Lung (tissue), 12 donors: Measurements from ENCODE around the gene SHMT2. TPM values are rescaled to one million over a fixed set of nuclear protein-coding genes. Genes with fewer than 3 reads are reported as not detected.

Source experiments
- ATAC-seq: fragments of 200-7000 bp; cut with Tn5 transposase; one replicate; pipeline ENCODE4 v1.9.1; 2020; ENCODE audit warnings: moderate number of reproducible peaks; ENCODE audit not compliant: insufficient read depth, low FRiP score
- DNase-seq, 3 donors: peaks; one replicate each; pipeline ENCODE4 v3.0.0-alpha.2; 2013 to 2017
- H3K27ac ChIP-seq, 2 donors: one replicate each; pipeline ENCODE4 v1.5.1; 2013; ENCODE audit warnings: mild to moderate bottlenecking in 2 of 2, moderate library complexity in 2 of 2, control low read depth in 1 of 2, inconsistent platforms in 1 of 2, low read depth in 1 of 2, low read length in 1 of 2
- H3K27me3 ChIP-seq, 3 donors: one replicate each; pipeline ENCODE4 v1.5.1; 2013; ENCODE audit warnings: low read length in 2 of 3; ENCODE audit not compliant: control insufficient read depth in 3 of 3, insufficient read depth in 3 of 3
- H3K36me3 ChIP-seq, 4 donors: one replicate each; pipeline ENCODE4 v1.5.1; 2013; ENCODE audit warnings: low read length in 4 of 4, mild to moderate bottlenecking in 1 of 4, moderate library complexity in 1 of 4; ENCODE audit not compliant: control insufficient read depth in 4 of 4, insufficient read depth in 4 of 4
- H3K4me1 ChIP-seq, 5 donors: one replicate each; pipeline ENCODE4 v1.5.1; 2013; ENCODE audit warnings: low read length in 5 of 5, mild to moderate bottlenecking in 2 of 5, moderate library complexity in 1 of 5; ENCODE audit not compliant: control insufficient read depth in 5 of 5, insufficient read depth in 5 of 5
- H3K4me3 ChIP-seq: one replicate; pipeline ENCODE4 v1.5.1; 2013; ENCODE audit warnings: mild to moderate bottlenecking, control low read depth, moderate library complexity
- H3K9ac ChIP-seq, 2 donors: one replicate each; pipeline ENCODE4 v1.5.1; 2013; ENCODE audit warnings: low read length in 2 of 2, control low read depth in 1 of 2; ENCODE audit not compliant: insufficient read depth in 1 of 2
- H3K9me3 ChIP-seq, 4 donors: one replicate each; pipeline ENCODE4 v1.5.1; 2013; ENCODE audit warnings: low read length in 3 of 4, mild to moderate bottlenecking in 1 of 4, moderate library complexity in 1 of 4; ENCODE audit not compliant: control insufficient read depth in 4 of 4, insufficient read depth in 3 of 4
- CTCF ChIP-seq: IDR thresholded peaks from 2 replicates; pipeline ENCODE4 v1.5.1; 2012; ENCODE audit warnings: mild to moderate bottlenecking; ENCODE audit errors: control extremely low read depth, extremely low read depth
- WGBS, 2 donors: extraction: QIAGEN DNeasy Blood & Tissue Kit; methylation state at CpG; one replicate each; pipeline ENCODE4 v1.1.7; 2013; 5-methylcytosine and 5-hydroxymethylcytosine counted together
- polyA plus RNA-seq, 2 donors: library from polyadenylated mRNA; stranded (reverse); fragments of 200-250 nt; gene quantifications; one replicate each; pipeline ENCODE4 v1.2.1, GENCODE V29; 2013
- total RNA-seq, 2 donors: library from RNA; depleted of rRNA in 1 of 2; stranded (reverse); fragments of >200 nt in 1 of 2; gene quantifications; one replicate each; pipeline ENCODE4 v1.2.1, GENCODE V29; 2014 to 2021
- donor health status: control.
- donor health status: control.
- donor health status: Bipolar disorder and iron deficiency.
- donor health status: healthy.
- donor health status: DM: yes; HTN: yes; CAD: no.

The SHMT2 gene
- total and polyA plus RNA-seq, 4 donors = 46.1 to 113 (median 76.8) TPM

GRCh38 chr12:57222286-57223190 lies 7.0 kb upstream of the SHMT2 start:
- no peak for ATAC-seq
- no peak overlapping the region for H3K4me3 ChIP-seq
- TF ChIP-seq CTCF = no peak
- no peak overlapping the region for H3K27ac ChIP-seq
- peaks cover 0 to 38% (median 8%) of the 10 kb centered on the region in 5 donors for H3K4me1 ChIP-seq
- WGBS, 2 donors = 26 to 30% methylated on average over 13 of the region's 13 CpGs
- peaks cover 9 to 91% (median 72%) of the 10 kb centered on the region in 3 donors for H3K27me3 ChIP-seq
- H3K36me3 ChIP-seq = no peaks in the 10 kb centered on the region
- no peak overlapping the region for H3K9ac ChIP-seq
- peaks cover 0 to 6% (median 0%) of the 10 kb centered on the region in 4 donors for H3K9me3 ChIP-seq
- no peak for DNase-seq

- Histone ChIP-seq H3K27me3 (peaks cover 9 to 87% (median 72%) of the 10 kb centered on the region in 3 donors), H3K36me3 (no peaks in the 10 kb centered on the region), H3K27ac (no peak overlapping the region), H3K4me1 (peaks cover 0 to 28% (median 6%) of the 10 kb centered on the region in 5 donors), H3K9ac (no peak overlapping the region), H3K4me3 (no peak overlapping the region), H3K9me3 (peaks cover 0 to 6% (median 0%) of the 10 kb centered on the region in 4 donors)
- ATAC-seq = no peak
- 38 to 49% methylated on average over 22 of the region's 22 CpGs for WGBS, 2 donors
- no peak for DNase-seq
- TF ChIP-seq CTCF = no peak
Observed at GRCh38 chr12:57223191-57224165, 6.0 kb upstream of the SHMT2 start.

- Histone ChIP-seq H3K4me3 (peak overlapping the region; percentile 14), H3K27me3 (peaks cover 9 to 79% (median 68%) of the 10 kb centered on the region in 3 donors)
- DNase-seq = no peak
Observed at GRCh38 chr12:57224278-57224972, 5.1 kb upstream of the SHMT2 start.

More at GRCh38 chr12:57224278-57224972, 5.1 kb upstream of the SHMT2 start:
- H3K36me3 ChIP-seq = no peaks in the 10 kb centered on the region
- H3K9me3 ChIP-seq = peaks cover 0 to 6% (median 0%) of the 10 kb centered on the region in 4 donors
- peaks cover 0 to 19% (median 5%) of the 10 kb centered on the region in 5 donors for H3K4me1 ChIP-seq
- H3K9ac ChIP-seq = no peak overlapping the region
- 35 to 38% methylated on average over 30 of the region's 30 CpGs for WGBS, 2 donors
- no peak for TF ChIP-seq CTCF
- H3K27ac ChIP-seq = no peak overlapping the region
- no peak for ATAC-seq
